ENCODE data around the gene TTC1.

TTC1 gene

DNA sequence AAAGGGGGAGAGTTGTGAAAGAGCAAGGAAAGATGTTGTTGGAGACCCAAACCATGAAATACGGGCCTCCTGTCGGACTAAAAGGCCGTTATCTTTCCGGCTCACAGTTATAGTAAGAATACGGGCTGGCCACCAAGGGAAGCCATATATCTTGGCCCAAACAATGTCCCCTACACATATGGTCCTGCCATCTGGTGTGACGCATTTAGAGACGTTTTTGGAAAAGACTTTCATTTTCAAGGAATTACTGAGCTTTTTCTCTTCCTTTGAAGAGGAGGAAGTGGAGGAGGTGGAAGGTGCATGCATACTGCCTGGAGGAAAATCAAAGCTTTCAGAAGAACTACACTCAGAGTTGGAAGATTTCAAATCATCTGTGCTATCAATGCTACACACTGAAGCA is 83.6 kb downstream of the TTC1 start:
- DNase-seq: no peak

GRCh38 chr5:160092960-160093707 is 84.2 kb downstream of the TTC1 start:
- no peak for DNase-seq

DNA sequence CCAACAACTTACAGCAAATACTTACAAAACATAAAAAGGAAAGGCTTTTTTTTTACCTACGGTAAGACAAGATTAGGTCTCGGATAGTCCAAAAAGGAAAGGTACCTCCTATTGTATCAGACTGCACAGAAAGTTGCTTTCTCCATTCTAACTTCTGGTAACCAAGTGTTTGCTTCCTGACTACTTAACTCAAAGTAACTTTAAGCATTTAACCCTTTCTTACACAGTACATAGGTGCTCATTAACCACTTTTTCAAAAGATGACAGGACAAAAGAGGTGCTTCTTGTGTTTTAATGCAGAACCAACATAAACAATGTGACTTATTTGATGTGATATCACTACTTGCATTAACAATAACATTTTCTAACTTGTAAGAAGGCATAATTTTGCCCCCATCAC is 87.2 kb downstream of the TTC1 start:
- no peak for DNase-seq

- no peak for DNase-seq
These were observed 89.1 kb downstream of the TTC1 start for GRCh38 chr5:160097991-160098390.

- no peak for DNase-seq
These were observed 96.9 kb downstream of the TTC1 start for GRCh38 chr5:160105686-160106360.

DNA sequence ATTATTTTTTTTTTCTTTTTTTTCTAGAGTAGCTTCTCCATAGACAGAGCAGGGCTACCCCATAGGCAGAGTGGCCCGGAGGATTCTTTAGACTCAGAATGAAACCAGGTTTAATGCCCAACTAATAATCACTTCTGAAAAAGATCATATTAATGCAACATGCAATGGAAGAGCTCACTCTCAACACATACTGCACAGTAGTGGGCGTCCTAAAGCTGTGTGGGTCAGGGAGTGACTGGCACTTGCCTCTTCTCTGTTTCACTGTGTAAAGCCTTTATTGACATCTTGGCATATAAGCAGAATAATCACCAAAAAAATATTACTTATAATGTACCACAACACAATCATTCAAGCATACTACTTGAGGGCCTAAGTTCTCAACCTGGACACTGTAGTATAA is 99.2 kb downstream of the TTC1 start:
- DNase-seq: no peak
